NCI-H748 treated with DMSO at 0.1 percent for 48 hours (cell line): Measurements from ENCODE around the gene YKT6.
A peak's percentile ranks its signal among the peaks of the same experiment; 100 is the strongest.
"Not testable (repeated sequence)": the region's sequence is repeated elsewhere in the genome, so short reads cannot be mapped to it uniquely, and the experiment has no call there.

Experiments used
- DNase-seq: peaks from one replicate; lab custom pipeline; 2025; lab: John Stamatoyannopoulos, UW

Gene YKT6

GRCh38 chr7:44194069-44194468 is 6.7 kb upstream of the YKT6 start:
- no peak for DNase-seq

GRCh38 chr7:44194562-44195145 is 6.1 kb upstream of the YKT6 start:
- DNase-seq, result no peak

DNA sequence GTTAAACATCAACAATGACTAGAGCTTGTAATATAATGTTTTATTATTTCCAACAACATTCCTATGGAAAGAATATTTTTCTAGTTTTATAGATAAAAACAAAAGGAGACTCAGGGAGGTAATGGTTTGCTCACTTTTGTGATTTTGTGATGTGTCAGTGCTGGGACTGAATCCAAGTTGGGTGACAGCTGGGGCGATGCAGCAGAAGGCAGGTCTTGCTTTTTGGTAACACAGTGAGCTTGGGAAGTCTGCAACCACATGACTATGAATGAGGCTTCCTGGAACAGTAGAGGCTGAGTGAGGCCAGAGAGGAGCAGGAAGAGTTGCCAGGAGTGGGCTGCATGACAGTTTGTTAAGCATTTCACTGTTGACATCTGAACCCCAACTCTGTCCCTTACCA is 4.9 kb upstream of the YKT6 start:
- DNase-seq, result no peak

- DNase-seq, result peak; percentile 53
Observed at GRCh38 chr7:44196450-44196872, 4.3 kb upstream of the YKT6 start.

- DNase-seq, result no peak
Observed at GRCh38 chr7:44197474-44197873, 3.3 kb upstream of the YKT6 start.

DNA sequence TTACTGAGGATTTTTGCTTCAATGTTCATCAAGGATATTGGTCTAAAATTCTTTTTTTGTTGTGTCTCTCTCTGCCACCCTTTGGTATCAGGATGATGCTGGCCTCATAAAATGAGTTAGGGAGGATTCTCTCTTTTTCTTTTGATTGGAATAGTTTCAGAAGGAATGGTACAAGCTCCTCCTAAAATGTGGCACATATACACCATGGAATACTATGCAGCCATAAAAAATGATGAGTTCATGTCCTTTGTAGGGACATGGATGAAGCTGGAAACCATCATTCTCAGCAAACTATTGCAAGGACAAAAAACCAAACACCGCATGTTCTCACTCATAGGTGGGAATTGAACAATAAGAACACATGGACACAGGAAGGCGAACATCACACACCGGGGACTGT is 615 bp upstream of the YKT6 start:
- DNase-seq, result not testable (repeated sequence)

DNA sequence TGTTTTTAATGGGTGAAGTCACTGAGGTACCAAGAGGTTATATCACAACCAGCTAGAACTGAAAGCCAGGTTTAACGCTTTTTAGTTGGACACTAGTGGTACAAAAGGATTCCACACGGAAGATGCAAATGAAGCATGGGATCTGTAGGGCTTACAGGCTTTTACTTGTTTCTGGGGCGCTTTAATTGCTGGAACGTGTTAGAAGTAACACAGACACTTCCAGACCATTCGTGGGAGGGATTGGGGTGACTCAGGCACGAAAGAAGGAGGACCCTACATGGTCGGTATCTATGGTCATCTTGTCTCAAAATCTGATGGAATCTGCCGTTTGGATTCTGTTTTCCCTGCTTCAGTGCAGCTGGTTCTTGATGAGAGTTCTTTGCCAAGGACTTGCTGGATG is 1.0 kb downstream of the YKT6 start:
- no peak for DNase-seq

DNA sequence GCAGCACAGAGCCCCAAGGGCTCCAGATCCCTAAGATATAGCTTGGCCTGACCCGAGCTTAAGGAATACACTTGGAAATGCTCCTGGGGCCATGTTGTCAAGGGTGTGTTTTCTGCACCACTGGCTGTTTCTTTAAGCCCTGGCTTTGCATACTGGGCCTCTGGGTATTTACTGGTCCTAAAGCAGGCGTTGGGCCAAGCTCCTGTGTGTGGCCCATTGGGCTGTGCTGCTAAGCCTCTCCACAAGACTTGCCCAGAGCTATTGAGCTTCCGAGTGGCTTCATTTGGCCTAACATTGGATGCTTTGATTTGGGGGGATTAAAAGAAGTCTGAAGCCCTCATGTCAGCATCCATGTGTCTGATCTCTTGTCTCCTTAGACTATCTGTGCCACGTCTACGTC is 5.2 kb downstream of the YKT6 start:
- no peak for DNase-seq

DNA sequence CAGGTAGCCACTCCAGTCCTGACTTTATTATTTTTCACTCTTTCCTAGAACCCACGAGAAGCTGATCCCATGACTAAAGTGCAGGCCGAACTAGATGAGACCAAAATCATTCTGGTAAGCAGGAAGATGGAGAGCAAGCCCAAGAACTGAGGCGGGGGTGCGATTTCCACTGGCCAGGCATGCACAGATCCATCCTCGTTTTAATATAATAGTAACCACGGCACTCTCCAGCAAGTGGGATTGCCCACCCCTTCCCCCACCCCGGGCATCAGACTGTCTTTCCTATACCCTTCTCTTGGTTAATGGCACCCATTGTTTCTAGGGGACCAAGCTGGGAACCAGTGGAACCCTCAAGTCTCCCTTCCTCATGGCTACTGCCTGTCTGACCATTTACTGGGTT is 7.3 kb downstream of the YKT6 start:
- DNase-seq, result no peak

DNA sequence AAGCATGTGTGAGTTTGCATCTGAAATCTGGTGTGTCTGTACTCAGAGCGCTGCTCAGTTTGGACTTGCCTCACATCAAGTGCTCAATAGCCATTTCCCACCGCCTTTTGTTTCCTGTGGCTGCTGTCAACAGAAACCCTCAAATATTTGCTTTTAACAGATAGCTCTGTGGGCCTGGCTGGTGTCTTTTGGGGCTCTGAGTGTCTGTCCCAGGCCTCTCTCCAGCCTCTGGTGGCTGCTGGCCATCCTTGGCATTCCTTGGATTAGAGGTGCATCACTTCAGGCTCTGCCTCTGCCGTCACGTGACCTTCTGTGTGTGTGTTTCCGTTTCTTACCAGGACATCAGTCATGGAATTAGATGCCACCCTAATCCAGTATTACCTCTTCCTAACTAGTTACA is 9.3 kb downstream of the YKT6 start:
- DNase-seq, result no peak

DNA sequence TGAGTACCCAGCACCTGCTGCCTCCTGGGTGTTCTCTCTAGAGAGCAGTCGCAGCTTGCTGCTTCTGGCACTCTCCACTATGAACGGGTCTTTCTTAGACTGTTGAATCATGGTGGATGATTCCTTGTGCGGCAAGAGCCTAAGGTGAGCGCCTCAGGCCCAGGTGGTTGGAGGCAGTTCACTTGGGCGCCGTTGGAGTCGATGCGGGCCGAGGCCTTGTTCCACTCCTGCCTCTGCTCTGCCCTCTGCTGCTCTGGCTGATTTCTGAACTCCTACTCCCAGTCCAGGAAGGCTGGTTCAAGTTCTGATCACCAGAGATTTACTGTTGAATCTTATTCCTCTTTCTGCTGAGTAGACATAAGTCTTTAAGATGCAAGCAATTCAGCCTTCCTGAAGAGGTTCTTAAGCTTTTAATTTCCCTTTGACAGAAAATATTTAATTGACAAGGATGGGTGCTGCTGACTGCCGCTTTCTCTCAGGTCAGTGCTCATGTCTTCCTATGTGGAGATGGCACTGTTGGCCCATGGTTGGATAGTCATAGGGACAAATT is 10.4 kb downstream of the YKT6 start:
- no peak for DNase-seq

GRCh38 chr7:44212018-44212417 is 11.2 kb downstream of the YKT6 start:
- DNase-seq, result no peak

- no peak for DNase-seq
Observed at GRCh38 chr7:44212581-44213184, 11.9 kb downstream of the YKT6 start.

- DNase-seq, result no peak
Observed at GRCh38 chr7:44213206-44213876, 12.6 kb downstream of the YKT6 start.

DNA sequence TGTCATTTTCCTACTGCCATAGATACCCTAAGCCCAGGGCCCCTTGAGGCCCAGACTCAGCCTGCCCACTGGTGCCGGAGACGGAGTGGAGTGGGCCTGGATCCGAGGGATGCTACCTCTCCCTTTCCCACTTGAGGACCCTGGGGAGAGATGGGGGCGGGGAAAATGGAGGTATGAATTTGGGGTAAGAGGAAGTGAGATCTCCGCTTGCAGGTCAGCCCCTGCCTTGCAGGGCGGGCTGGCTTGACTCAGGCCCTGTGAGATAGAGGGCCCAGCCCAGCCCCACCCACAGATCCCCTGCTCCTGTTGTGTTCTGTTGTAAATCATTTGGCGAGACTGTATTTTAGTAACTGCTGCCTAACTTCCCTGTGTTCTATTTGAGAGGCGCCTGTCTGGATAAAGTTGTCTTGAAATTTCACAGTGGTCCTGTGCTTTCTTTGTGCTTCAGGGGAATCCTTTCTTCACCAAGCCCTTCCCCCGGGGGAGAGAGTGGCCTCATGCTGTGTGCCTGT is 13.2 kb downstream of the YKT6 start:
- DNase-seq, result no peak

DNA sequence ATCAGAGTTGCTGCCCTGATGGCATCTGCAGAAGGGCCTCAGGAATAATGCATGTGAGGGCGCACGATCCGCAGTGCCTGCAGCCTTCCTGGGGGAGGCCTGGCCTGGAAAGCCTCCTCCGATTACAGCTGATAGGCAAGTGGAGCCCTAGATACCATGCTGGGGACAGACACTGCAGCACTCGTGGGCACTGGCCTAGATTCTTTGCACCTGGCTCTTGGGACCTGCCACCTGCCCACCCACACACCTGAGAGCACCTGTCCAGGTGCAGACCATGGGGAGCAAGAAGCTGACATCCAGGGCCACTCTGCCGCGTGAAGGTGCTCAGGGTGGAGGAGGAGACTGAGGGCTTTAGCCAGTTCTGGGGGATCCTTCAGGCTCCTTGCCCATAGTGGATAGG is 14.8 kb downstream of the YKT6 start:
- DNase-seq, result no peak

- no peak for DNase-seq
Observed at GRCh38 chr7:44216019-44216418, 15.2 kb downstream of the YKT6 start.

DNA sequence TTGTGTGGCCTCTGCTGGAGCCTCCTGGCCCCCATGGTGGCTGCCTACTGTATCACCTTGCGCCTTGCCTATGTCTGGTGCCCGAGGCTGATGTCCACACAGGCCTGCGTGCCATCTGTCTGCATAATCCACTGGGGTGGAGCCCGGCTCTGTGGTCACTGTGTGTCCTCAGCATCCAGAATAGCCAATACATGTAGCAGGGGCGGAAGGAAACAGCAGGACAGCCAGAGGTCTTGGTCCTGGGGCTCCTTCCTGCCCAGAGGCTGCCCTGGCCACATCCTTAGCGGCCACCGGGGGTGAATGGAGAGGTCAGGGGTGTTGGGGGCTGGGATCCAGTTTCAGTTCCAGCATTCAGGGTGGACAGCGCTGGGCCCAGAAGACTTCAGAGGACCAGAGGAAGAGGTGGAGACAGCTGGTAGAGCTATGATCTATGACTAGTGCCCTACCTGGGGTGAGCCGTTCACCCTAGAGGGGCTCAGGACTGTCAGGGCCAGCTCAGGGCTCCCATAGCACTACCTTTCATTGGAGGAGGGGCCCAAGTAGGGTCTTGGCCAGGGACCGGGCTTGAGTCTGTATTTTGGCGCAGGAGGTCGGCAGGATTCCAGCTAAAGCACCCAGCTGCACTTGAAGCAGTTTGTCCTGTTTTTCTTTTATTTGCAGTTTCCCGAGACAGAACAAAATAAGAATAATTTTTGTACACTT is 15.9 kb downstream of the YKT6 start:
- DNase-seq, result no peak

DNA sequence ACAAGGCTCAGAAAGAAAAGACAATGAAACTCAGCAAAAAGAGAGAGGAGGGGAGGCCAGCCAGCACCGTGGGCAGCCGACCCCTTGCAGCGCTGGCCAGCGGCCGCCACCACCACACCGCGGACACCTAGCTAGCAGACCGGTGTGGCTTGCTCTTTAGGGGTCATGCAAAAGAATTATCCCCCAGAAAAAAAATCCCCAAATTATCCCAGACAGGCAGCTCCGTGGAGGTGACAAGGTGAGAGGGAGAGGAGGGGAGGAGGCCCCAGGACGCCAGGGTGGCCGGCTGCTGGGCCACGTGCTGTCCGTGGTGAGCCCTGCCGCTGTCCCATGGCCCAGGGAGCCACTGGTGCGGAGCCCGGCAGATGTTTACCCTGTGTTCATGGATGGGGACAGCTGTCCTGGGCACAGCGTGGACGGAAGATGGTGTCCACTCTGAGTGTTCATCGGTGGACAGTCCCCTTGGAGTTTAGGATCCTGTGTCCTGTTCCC is 16.5 kb downstream of the YKT6 start:
- DNase-seq, result no peak

- DNase-seq, result no peak
Observed at GRCh38 chr7:44217852-44218402, 17.1 kb downstream of the YKT6 start.

DNA sequence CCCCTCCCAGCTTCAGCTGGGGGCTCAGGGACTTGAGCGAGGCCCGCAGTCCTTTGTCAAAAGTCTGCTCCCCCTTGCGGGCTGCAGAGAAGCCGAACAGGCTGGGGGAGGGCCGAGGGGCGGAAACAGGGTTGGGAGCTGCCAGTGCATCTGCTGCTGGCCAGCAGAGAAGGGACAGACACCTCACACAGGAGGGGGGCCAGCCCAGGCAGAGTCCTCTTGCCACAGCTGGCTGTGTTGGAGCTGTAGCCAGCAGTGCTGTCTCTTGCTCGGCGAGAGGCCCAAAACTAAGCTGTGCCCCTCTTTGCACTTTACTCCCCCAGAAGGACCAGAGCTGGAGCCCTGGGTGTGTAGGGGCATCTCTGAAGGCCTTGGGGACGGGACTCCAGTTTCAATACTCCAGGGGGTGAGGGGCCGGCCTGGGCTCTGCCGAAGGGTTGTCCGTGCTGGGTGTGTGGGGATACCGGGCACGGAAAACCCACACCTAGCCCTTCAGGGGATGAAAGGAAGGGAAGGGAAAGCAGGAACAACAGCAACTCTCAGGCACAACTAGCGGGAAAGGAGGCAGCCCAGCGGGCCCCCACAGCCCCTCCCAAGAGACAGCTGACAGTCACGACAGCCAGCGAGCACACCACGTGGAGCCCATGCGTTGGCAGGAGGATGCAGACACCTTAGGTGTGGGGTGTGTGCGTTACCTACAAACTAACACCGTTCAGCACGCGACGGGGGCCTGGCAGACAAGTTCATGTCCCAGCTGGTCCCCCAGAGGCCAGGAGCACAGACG is 17.8 kb downstream of the YKT6 start:
- DNase-seq, result no peak
